Measurements from ENCODE around the gene KLF7. TPM values are rescaled to one million over a fixed set of nuclear protein-coding genes. Genes with fewer than 3 reads are reported as not detected.

Gene KLF7
- total and polyA plus RNA-seq, 2 donors (not counting 3 experiments of a cell fraction or from before 2014, with no cell fraction given), result 32.8 to 42.9 TPM

DNA sequence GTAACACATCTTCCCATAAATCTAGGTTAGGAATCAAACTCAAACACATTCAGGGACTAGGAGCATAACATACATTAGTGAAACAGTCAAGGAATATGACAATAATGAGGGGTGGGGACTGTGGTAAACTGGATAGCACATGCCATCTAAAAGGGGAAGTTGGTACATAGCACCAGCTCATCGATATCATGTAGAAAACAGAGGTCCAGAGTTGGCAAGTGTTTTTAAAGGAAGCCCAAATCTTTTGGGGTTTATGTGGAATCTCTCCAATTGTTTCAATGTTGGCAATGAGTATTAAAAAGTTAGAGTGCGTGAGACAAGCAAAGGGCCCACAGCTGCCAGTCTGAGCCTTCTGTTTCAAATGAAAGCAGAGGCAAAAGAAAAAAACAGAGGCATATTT, 24.4 kb downstream of the KLF7 start:
- dilution Hi-C loops (cut with MboI; ENCODE audit: extremely low pct_ligation_motif_present, low sequenced_read_pairs), result no loop called here
- Histone ChIP-seq H3K27ac (ENCODE audit: insufficient read depth, low read depth, low read length) (no peak overlapping the region), H3K9me3 (replicated peaks; ENCODE audit: control insufficient read depth, insufficient read depth, low read length) (no peaks in the 10 kb centered on the region), H4K20me1 (replicated peaks; ENCODE audit: control insufficient read depth, extremely low read depth, insufficient read depth, low read length) (no peaks in the 10 kb centered on the region), H3K9ac (replicated peaks; ENCODE audit: extremely low read depth, insufficient read depth, low read length) (no peak overlapping the region), H3K79me2 (ENCODE audit: control insufficient read depth, insufficient read depth, low read length) (peaks cover 90% of the 10 kb centered on the region), H3K27me3 (ENCODE audit: control insufficient read depth in 2 of 2, insufficient read depth in 2 of 2, low read length in 2 of 2) (no peaks in the 10 kb centered on the region), H3K4me3 (replicated peaks in 1 of 3; ENCODE audit: insufficient read depth in 1 of 3, low read depth in 1 of 3, low read length in 3 of 3) (no peak overlapping the region), H3K4me1 (ENCODE audit: control insufficient read depth, extremely low read depth, insufficient read depth, low read length) (peaks cover 43% of the 10 kb centered on the region), H3K9me1 (replicated peaks; ENCODE audit: control insufficient read depth, extremely low read depth, insufficient read depth, low read length) (no peaks in the 10 kb centered on the region), H2AFZ (ENCODE audit: low read depth, low read length) (no peak overlapping the region), H3K4me2 (ENCODE audit: insufficient read depth, low read length) (no peak overlapping the region), H3K36me3 (ENCODE audit: control insufficient read depth in 2 of 2, extremely low read depth in 1 of 2, insufficient read depth in 2 of 2, low read length in 2 of 2) (peaks cover 0 to 2% of the 10 kb centered on the region in 2 experiments)
- no TSS peak for BruUV-seq (replicated peaks)
- no peak for FAIRE-seq
- TF ChIP-seq FOS (IDR thresholded peaks at IDR 0.05; ENCODE audit: borderline replicate concordance, insufficient read depth, low read length), result no peak
- no peak for TF ChIP-seq JUN (IDR thresholded peaks at IDR 0.05; ENCODE audit: borderline replicate concordance, insufficient read depth, insufficient read length, low read depth)
- ChIA-PET CTCF (interaction anchor here (1.2 to 4.1 kb wide), 6 partner anchors 8 to 332 kb away, joined by 3 to 29 read pairs (median 10); no protein-coding TSS in a partner anchor), POLR2A (interaction anchor here (3.5 kb wide), 1 partner anchor 24 kb away, joined by 22 read pairs; the partner anchor contains the start of gene KLF7)
- intact Hi-C loops (cut with micrococcal nuclease), result no loop called here
- no peak for DNase-seq (ENCODE audit: low read depth, low spot score)

DNA sequence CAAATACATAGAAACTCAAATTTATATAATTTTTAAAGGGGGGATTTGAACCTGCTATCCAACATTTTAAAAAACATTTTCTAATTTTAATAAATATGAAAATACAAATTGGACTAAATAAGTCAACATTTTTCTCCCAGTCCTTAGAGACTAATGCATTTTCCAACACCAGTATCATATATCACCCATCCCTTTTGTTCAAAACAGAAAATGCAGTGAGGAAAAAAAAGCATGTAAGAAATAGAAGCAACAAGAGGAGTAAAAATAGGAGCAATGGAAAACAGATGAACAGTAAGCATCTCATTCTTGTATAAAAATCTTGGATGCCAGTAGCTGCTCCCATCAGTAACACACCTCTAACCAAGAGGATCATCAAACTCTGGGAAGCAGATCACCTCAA, 25.5 kb downstream of the KLF7 start:
- H4K20me1 ChIP-seq (replicated peaks; ENCODE audit: control insufficient read depth, extremely low read depth, insufficient read depth, low read length), result no peaks in the 10 kb centered on the region
- DNase-seq (ENCODE audit: low read depth, low spot score) (no peak), FAIRE-seq (no peak)
- POLR2A ChIA-PET, result no interaction called here
- H3K36me3 ChIP-seq (ENCODE audit: control insufficient read depth in 2 of 2, extremely low read depth in 1 of 2, insufficient read depth in 2 of 2, low read length in 2 of 2), result no peaks in the 10 kb centered on the region
- intact Hi-C loops (cut with micrococcal nuclease) (no loop called here), dilution Hi-C loops (cut with MboI; ENCODE audit: extremely low pct_ligation_motif_present, low sequenced_read_pairs) (no loop called here)
- no peaks in the 10 kb centered on the region for H3K27me3 ChIP-seq (ENCODE audit: control insufficient read depth in 2 of 2, insufficient read depth in 2 of 2, low read length in 2 of 2)
- CTCF ChIA-PET, result no interaction called here
- no peak overlapping the region for H3K9ac ChIP-seq (replicated peaks; ENCODE audit: extremely low read depth, insufficient read depth, low read length)
- peaks cover 54% of the 10 kb centered on the region for H3K4me1 ChIP-seq (ENCODE audit: control insufficient read depth, extremely low read depth, insufficient read depth, low read length)
- no peak overlapping the region for H3K27ac ChIP-seq (ENCODE audit: insufficient read depth, low read depth, low read length)
- no peaks in the 10 kb centered on the region for H3K9me3 ChIP-seq (replicated peaks; ENCODE audit: control insufficient read depth, insufficient read depth, low read length)
- H3K79me2 ChIP-seq (ENCODE audit: control insufficient read depth, insufficient read depth, low read length), result peaks cover 90% of the 10 kb centered on the region
- no peak overlapping the region for H3K4me2 ChIP-seq (ENCODE audit: insufficient read depth, low read length)
- no TSS peak for BruUV-seq (replicated peaks)
- H2AFZ ChIP-seq (ENCODE audit: low read depth, low read length), result no peak overlapping the region
- no peak overlapping the region for H3K4me3 ChIP-seq (replicated peaks in 1 of 3; ENCODE audit: insufficient read depth in 1 of 3, low read depth in 1 of 3, low read length in 3 of 3)
- no peak for TF ChIP-seq POLR2AphosphoS5 (IDR thresholded peaks at IDR 0.05; ENCODE audit: insufficient read depth, low read depth, low read length)
- TF ChIP-seq, protein P1, sequence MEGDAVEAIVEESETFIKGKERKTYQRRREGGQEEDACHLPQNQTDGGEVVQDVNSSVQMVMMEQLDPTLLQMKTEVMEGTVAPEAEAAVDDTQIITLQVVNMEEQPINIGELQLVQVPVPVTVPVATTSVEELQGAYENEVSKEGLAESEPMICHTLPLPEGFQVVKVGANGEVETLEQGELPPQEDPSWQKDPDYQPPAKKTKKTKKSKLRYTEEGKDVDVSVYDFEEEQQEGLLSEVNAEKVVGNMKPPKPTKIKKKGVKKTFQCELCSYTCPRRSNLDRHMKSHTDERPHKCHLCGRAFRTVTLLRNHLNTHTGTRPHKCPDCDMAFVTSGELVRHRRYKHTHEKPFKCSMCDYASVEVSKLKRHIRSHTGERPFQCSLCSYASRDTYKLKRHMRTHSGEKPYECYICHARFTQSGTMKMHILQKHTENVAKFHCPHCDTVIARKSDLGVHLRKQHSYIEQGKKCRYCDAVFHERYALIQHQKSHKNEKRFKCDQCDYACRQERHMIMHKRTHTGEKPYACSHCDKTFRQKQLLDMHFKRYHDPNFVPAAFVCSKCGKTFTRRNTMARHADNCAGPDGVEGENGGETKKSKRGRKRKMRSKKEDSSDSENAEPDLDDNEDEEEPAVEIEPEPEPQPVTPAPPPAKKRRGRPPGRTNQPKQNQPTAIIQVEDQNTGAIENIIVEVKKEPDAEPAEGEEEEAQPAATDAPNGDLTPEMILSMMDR (IDR thresholded peaks at IDR 0.05; ENCODE audit: extremely low read depth in 1 of 2, insufficient read depth in 1 of 2, low read depth in 1 of 2, low read length in 2 of 2), result no peak
- H3K9me1 ChIP-seq (replicated peaks; ENCODE audit: control insufficient read depth, extremely low read depth, insufficient read depth, low read length), result no peaks in the 10 kb centered on the region
